HEK293 (cell line): ENCODE data around the gene EPM2AIP1.

ENCODE experiments used
- ZNF10 ChIP-seq: fragments of 450-650 bp; formaldehyde crosslinking; IDR thresholded peaks from 2 replicates; pipeline ENCODE4 v1.5.1; 2017; ENCODE audit warnings: missing biosample characterization, missing genetic modification characterization
- ZNF24 ChIP-seq: fragments of 450-650 bp; formaldehyde crosslinking; IDR thresholded peaks from 2 replicates; pipeline ENCODE4 v1.5.1; 2016; ENCODE audit warnings: missing biosample characterization, missing genetic modification characterization
- ZNF354C ChIP-seq: fragments of 450-650 bp; formaldehyde crosslinking; IDR thresholded peaks from 2 replicates; pipeline ENCODE4 v1.5.1; 2016; ENCODE audit warnings: missing biosample characterization, missing genetic modification characterization, low read depth, borderline replicate concordance
- ZSCAN30 ChIP-seq: fragments of 450-650 bp; IDR thresholded peaks from 2 replicates; pipeline ENCODE4 v1.5.1; 2018; ENCODE audit warnings: missing biosample characterization, mild to moderate bottlenecking, missing genetic modification characterization, moderate library complexity
- TF ChIP-seq, protein P1 (sequence below): fragments of 450-650 bp; formaldehyde crosslinking; IDR thresholded peaks from 2 replicates; pipeline ENCODE4 v1.5.1; 2017; ENCODE audit warnings: missing biosample characterization, missing genetic modification characterization
- TF ChIP-seq, protein P2 (sequence below): fragments of 450-650 bp; formaldehyde crosslinking; IDR thresholded peaks from 2 replicates; pipeline ENCODE4 v1.5.1; 2016; ENCODE audit warnings: missing biosample characterization, missing genetic modification characterization
- TF ChIP-seq, protein P3 (sequence below): sonication (generic); formaldehyde crosslinking; IDR thresholded peaks from 2 replicates; pipeline ENCODE4 v1.8.1; 2022; ENCODE audit warnings: mild to moderate bottlenecking, moderate library complexity, missing genetic modification reagents

DNA sequence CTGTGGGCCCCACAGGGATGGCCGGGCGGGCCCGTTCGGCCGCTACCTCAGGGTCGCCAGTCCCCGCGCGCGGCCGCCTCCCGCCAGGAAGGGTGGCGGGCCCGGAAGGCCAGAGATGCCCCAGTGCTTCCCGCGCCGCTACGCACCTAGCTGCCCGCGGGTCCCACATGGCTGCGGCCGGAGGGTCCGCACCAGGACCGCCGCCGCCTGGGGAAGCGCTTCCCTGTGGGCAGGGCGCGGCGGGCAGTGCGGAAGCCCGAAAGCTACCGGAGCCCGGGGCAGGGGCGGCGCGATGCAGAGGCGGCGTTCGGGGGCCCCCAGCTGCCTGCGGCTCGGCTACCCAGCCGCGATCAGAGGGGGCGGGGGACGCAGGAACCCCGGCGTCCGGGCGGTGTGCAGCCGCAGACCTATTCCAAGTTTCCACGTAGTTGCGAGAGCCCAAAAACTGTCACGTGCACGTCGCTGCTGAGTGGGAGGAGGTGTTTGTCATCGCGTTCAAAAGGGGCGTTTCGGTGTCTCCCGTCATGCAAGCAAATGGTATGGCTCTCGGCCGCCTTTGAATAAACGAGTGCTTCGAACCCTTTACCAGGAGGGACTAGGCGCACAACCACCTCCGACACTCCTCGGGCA is 48.2 kb downstream of the EPM2AIP1 start, which contains the start of gene TRANK1:
- TF ChIP-seq, protein P1, sequence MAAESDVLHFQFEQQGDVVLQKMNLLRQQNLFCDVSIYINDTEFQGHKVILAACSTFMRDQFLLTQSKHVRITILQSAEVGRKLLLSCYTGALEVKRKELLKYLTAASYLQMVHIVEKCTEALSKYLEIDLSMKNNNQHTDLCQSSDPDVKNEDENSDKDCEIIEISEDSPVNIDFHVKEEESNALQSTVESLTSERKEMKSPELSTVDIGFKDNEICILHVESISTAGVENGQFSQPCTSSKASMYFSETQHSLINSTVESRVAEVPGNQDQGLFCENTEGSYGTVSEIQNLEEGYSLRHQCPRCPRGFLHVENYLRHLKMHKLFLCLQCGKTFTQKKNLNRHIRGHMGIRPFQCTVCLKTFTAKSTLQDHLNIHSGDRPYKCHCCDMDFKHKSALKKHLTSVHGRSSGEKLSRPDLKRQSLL (tag by site-specific recombination), result no peak
- TF ChIP-seq ZNF24 (tag by site-specific recombination) (no peak), ZSCAN30 (tag by site-specific recombination) (no peak), ZNF354C (tag by site-specific recombination) (no peak), ZNF10 (no peak)
- TF ChIP-seq, protein P2, sequence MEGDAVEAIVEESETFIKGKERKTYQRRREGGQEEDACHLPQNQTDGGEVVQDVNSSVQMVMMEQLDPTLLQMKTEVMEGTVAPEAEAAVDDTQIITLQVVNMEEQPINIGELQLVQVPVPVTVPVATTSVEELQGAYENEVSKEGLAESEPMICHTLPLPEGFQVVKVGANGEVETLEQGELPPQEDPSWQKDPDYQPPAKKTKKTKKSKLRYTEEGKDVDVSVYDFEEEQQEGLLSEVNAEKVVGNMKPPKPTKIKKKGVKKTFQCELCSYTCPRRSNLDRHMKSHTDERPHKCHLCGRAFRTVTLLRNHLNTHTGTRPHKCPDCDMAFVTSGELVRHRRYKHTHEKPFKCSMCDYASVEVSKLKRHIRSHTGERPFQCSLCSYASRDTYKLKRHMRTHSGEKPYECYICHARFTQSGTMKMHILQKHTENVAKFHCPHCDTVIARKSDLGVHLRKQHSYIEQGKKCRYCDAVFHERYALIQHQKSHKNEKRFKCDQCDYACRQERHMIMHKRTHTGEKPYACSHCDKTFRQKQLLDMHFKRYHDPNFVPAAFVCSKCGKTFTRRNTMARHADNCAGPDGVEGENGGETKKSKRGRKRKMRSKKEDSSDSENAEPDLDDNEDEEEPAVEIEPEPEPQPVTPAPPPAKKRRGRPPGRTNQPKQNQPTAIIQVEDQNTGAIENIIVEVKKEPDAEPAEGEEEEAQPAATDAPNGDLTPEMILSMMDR (tag by site-specific recombination), result no peak
- TF ChIP-seq, protein P3, sequence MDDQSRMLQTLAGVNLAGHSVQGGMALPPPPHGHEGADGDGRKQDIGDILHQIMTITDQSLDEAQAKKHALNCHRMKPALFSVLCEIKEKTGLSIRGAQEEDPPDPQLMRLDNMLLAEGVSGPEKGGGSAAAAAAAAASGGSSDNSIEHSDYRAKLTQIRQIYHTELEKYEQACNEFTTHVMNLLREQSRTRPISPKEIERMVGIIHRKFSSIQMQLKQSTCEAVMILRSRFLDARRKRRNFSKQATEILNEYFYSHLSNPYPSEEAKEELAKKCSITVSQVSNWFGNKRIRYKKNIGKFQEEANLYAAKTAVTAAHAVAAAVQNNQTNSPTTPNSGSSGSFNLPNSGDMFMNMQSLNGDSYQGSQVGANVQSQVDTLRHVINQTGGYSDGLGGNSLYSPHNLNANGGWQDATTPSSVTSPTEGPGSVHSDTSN (CRISPR knock-in tag), result no peak
